ENCODE results near the gene DNAI7.
A peak's percentile ranks its signal among the peaks of the same experiment; 100 is the strongest.

The DNAI7 gene, protein sequence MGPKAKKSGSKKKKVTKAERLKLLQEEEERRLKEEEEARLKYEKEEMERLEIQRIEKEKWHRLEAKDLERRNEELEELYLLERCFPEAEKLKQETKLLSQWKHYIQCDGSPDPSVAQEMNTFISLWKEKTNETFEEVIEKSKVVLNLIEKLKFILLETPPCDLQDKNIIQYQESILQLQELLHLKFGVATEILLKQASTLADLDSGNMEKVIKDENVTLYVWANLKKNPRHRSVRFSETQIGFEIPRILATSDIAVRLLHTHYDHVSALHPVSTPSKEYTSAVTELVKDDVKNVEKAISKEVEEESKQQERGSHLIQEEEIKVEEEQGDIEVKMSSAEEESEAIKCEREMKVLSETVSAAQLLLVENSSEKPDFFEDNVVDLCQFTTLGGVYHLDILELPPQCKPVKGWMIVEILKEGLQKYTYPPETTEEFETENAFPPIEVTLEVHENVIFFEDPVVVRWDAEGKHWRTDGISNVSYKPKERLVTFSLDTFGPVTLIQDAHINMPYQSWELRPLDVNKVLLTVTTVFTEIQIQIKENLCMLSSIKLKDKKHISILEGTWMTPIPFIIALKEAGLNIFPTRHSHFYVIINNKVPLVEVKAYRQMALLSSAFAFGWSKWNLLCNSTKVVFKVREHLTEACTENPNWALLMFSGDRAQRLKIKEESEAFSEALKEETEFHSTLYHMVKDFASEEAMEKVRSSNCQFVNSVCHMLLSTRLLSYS

DNA sequence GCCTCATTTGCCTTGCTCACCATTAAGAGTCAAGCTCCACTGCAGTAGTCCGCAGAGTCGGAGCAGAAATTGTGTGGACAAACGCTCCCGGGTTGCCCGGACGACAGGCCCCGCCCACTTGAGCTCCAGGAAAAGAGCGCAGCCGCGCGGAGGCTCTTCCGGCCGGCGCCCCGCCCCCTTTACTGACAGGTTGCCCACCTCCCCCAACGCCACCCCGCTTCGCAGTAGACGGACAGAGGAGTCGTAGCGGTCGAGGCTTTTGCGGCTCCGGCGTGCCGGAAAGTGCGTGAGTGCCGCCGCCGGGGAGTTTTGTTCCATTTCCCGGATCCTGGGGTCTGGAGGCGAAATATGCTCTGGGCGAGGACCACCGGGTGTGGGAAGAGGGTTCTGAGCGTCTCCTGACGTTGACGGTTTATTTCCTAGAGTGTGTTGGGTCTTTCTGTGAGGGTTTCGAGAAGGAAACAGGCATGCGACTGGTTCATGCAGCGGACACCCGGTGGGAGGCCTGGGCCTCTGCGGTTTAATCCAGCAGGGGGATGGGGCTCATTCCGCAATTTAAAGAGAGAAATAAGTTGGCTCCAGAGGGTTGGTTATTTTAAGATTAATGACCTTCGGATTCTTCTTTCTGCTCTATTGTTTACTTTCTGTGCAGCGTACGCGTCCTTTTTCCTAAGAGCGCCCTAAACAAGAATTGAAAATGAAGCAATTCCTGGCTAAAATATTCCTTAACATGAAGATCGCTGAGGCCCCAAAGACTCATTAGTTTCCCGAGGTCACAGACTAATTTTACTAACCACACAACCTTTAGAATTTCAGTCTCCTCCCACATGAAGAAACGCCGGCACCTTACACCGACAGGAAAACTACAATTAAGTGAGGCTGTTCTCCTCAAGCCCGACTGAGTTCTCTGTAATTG, at the start of gene DNAI7, which contains the start of gene ETFRF1:
Gene DNAI7 (minus strand): TSS at position 105 of the 916 bp plus-strand sequence. CDS start 82 bp downstream, at position 23.
Gene ETFRF1 (plus strand): TSS at position 182 of the 916 bp plus-strand sequence. CDS start 8,720 bp downstream, outside the sequence.
- peak; percentile 96 for DNase-seq

DNA sequence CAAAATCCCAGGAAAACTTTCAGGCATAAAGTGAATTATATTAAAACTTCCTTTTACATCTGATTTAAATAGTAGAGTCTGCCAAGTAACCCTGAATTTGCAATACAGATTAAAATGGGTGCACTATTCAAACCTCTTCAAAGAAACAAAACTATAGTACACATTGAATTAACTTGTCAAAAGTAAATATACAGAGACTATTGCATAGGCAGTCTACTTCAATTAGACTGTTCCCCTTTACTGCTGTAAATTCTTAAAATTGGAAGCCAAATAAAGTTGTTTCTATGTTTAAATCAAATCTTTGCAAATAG, 48.7 kb upstream of the DNAI7 start:
- DNase-seq: no peak

DNA sequence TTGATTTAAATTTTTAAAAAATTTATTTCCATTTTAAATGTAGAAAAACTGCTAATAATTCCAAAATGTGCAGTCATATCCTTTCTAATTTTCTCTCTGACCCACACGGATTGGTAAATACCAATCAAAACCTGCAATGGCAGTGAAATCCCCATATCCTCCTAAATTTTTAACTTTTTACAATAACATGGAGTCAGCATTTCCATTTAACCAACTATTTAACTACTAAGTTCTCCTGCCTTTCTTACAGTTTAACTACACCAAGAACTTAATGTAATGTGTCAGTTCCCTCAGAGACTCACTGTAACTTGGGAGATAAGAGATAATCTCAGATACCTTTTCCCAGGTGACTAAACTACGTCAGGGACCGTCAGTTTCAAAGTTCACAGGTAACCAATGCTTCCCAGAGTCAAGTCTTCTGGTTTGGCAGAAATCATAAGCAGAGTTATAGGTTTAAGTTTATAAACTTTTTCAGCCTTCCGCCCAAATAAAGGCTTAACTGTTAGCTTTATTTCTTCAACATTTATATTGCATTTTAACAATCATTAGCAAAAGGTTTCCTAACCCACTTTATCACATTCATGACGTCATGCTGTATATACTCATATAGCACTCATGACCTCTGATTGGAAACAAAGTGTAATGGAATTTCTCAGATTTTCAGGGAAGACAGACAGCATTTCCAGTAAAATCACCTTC, 48.2 kb upstream of the DNAI7 start:
- no peak for DNase-seq

DNA sequence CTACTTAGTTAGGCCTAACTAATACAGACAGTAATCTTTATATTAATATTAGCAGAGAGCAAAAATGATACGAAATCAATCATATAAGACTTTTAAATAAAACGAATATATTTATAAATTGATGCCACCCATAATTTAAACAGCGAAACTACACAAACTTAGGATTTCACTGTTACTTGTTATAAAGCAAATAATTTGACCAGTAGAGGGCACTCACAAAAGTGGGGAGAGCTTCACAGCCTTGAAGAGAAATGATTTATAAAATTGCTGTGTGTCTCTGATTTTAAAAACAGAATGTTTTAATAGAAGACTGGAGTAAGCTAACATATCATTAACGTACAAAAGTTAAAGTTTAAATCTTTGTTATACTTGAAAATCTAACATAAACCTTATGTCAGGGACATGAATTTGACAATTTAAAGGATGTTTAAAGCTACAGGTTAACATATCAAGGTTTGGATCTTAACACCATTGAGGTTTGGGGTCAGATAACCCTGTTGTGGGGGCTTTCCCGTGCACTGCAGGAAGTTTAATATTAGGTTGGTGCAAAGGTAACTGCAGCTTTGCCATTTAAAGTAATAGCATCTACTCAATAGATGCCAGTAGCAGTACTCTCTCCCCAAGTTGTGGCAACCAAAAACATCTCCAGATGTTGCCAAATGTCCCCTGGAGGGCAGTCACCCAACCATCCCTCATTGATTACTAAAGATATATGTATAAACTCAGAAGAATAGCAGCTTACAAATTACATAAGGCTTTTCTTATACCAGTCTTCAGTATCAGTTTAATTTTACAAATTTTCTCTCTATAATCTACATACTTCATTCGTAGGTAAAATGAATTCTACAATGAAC, 46.4 kb upstream of the DNAI7 start:
- DNase-seq: peak; percentile 46

DNA sequence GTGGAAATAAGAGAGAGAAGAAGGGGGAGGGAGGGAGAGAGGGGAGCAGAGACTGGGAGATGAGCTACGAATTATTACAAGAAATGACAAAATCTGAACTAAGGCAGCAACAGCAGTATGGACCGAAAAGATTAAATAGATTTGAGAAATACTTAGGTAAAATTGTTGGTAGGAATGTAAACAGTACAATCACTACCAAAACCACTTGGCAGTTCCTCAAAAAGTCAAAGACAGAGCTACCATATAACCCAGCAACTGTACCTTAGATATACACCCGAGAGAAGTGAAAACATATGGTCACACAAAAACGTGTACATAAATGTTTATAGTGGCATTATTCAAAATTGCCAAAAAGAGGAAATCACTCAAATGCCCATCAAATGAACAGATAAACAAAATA, 41.7 kb upstream of the DNAI7 start:
- no peak for DNase-seq

DNA sequence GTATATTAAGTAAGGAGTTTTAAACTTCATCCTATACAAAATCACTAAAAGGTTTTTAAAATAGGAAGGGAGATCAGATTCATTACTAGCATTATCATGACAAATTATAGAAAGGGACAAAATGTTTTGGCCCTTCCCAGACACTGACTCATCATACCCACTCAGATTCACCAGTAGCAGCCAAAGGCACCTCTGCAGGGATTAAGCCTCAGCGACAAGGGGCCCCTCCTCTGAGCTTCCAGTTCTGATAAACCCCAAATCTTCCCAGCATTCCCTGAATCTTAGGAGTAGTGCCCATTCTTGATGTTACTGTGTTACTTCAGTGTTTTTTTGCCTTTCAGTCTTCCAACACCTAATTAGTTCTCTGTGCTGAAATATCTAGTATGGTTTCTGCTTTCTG, 41.2 kb upstream of the DNAI7 start:
- no peak for DNase-seq

DNA sequence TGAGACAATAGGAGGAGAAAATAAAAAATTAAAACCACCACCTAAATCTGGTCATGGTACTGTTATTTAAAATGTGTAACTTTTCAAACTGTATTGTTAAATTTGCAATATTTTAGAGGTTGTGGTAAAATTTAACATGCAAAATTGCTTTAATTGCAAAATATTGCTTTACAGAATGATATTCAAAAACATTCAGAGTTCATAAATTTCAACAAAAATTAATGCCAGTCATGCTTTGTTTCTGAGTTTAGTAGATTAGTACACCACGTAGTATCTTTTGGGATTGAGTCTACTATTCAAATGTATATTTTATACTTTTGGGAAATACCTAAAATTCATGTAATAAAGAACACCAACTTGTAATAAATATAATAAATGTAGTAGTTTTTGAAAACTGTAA, 18.4 kb upstream of the DNAI7 start:
- DNase-seq: no peak

DNA sequence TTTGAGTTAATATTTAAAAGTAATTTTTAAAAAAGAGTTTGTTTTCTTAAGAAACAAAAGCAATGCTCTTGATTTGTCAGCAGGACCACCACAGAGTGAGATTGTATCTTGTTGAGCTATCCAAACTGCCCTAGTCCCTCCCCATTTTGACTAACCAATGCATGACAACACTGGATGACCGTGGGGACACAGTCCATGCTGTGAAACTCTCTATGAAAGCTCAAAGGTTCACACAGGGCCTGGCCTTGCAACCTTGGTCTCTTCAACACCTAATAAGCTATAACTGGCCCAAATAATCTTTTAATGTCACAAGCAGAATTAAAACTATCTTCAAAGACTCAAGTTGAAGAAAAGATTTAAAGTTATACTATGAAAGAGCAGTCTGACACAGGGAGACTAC, 13.6 kb upstream of the DNAI7 start:
- no peak for DNase-seq

DNA sequence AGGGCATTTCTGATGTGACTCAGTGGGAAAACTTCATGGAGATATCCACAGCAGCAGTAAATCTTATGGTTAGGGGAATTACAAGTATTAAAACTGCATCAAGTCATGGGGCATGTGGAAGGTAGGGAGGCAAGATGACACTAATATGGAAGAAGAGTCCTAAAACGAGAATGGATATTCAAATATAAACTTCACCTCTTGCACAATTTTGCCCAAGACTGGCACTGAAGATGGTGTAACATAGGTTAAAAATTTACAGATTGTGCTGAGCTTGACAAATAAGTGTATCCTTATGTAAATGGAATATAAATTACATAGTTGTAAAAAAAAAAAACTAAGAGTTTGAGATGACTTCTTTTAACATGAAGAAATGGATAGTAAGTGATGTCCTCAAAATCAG, 12.9 kb upstream of the DNAI7 start:
- no peak for DNase-seq

DNA sequence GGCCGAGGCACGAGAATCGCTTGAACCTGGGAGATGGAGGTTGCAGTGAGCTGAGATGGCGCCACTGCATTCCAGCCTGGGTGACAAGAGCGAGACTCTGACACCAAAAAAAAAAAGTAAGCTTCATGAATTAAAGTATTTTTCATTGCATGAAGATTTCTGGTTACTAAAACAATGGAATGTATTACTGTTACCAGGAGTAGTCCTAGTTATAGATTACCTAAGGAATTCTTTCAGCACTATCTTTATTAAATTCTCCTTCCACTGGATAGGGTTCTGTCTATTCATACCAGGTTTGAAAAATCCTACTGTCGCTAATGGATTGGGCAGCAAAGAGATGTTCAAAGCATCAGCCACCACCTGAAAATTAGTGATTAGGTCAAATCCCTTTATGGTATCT, 12.5 kb upstream of the DNAI7 start:
- no peak for DNase-seq

DNA sequence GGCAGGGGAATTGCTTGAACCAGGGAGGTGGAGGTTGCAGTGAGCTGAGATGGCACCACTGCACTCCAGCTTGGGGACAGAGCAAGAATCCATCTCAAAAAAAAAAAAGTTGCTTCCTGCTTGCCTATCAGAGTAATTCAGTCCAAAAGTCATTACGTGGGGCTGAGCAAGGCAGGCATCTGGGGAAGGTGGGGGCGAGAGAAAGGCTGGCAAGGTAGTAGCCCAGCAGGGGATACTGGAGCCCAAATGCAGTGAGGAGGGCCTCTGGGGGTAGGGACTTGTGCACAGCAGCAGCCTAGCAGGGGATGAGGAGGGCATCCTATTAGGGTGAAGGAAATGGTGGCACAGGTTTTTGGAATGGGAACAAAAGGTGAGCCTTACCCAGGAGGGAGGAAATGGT, 7.2 kb upstream of the DNAI7 start:
- no peak for DNase-seq

DNA sequence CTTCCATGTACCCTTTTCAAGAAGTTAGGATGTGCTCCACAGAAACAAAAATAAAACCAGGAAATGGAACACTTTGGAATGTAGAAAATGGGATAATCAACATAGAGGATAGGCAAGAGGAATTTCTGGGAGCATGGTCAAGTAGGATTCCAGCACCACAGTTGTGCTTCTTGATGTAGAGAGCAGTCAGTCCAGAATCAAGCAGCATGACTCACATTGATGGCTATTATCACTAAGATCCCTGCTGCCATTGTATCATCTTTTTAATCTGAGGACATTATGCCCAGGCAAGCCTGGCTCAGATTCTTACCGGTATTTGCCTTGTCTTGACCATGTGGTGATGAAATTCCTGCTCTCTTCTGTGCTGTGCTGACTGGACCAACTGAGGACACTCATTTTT, 5.7 kb upstream of the DNAI7 start:
- no peak for DNase-seq

DNA sequence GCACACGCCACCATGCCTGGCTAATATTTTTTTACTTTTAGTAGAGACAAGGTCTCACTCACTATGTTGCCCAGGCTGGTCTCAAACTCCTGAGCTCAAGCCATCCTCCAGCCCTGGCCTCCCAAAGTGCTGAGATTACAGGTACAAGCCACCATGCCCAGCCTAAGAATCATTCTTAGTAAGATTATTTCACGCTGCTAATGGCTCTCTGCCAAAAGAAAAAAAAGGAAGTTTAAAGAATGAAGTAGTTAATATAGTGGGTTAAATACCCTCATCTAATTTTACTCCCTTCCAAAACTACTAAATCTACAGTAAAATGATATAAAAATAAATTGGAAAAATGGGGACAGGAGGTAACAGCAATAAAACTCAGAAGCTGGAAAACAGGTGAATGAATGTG, 2.6 kb upstream of the DNAI7 start:
- DNase-seq: no peak

DNA sequence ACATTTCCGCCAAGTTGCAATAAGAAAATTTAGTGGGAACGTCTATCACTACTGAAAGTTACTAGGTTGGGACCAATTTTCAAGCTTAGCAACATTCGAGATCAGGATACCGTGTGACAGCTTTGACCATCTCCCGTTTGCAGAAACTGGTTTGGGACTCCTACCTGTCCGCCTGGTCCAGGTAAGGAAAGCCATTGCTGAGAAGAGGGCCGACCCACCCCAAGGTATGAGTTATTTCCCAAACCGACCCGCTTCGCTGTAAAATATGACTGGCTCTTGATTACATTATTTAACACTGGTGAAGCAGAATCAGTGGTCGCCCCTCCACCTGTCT, 271 bp downstream of the DNAI7 start:
- DNase-seq: no peak

DNA sequence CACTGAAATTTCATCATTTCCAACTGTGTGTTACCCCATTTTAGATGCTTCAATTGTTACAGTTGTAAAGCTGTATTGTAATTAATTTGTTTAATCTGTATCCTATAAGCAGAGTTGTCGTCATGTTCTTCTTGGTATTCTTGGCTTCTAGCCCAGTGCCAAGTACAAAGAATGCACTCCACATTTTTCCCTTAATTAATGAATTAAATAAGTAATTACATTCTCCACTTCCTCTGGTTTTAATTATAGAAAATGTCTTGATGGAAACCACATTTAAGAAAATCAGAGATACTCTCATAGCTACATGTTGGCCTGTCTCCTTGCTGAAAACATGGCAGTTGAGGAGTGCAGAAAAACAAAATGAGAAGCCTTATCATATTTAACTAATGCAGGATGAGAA, 746 bp downstream of the DNAI7 start:
- DNase-seq: no peak

DNA sequence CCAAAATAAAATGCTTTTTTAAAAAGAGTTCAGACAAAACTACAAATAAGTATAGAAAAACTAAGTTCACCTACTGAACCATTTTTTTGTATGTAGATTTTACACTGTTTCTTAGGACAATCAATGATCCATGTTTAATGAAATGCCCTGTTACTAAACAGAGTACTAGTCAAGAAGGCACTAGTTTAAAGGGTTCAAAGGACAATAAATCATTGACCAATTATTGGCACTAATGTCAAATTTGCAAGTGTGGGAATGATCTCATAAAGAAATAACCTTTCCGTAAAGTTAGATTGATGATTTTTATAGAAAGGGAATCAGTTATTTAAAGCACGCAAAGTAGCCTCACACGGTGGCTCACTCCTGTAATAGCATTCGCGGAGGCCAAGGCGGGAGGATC, 4.2 kb downstream of the DNAI7 start:
- DNase-seq: no peak

DNA sequence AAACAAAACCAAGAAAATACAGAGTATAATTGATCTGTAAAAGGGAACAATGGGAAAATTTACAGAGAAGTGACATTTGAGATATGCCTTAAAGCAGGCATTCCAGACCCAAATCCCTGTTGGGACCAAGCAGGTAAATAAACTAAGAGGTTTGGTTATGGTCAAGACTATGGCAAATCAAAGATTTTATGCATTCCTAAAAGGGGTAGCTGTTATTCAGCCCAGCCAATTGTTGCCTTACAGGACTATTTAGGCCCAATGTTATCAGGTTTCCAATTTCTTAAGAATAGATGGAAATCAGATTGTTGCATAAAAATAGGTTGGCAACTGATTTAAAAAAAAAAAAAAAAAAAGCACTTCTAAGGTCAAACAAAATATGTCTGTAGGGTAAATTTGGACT, 5.3 kb downstream of the DNAI7 start:
- DNase-seq: no peak

DNA sequence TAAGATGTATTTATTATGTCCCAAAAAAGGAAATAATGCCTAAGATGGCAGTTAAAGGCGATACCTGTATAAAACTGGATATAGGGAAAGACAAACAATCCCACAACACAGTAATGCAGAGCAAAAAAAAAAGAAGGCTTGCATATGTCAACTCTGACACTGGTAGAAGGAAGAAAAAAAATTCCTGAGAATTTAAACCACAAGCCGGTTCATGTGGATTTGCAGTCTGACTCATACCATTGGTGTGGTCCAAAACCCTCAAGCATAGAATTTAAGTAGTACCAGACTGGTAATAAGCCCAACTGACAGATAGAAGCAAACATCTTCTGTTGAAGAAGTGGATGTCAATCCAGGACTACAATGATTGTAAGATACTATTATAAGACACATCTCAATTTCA, 7.2 kb downstream of the DNAI7 start:
- DNase-seq: no peak

DNA sequence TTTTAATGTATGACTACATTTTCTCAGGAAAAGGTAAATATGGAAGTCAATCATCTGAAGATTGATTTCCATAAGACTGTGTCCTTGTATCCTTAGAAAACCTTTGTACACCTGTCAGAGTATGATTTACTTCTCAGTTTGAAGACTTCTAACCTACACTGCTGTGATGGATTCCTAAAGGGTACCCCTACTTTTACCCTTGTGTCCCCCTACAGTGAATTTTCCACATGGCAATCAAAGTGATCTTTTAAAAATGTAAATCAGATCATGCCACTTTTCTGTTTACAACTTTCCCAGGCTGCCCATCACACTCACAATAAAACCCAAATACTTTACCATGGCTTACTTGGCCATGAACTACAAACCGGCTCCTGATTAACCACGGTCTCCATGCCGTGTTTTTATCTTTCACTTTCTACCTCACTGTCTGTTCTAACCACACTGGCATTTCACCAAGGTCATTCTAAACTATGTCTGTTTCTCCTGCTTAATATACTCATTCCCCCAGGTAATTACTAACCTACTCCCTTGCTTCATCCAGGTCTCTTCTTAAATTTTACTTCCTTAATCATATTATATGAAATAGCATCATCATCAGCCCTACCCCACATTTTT, 8.1 kb downstream of the DNAI7 start:
- peak; percentile 36 for DNase-seq

DNA sequence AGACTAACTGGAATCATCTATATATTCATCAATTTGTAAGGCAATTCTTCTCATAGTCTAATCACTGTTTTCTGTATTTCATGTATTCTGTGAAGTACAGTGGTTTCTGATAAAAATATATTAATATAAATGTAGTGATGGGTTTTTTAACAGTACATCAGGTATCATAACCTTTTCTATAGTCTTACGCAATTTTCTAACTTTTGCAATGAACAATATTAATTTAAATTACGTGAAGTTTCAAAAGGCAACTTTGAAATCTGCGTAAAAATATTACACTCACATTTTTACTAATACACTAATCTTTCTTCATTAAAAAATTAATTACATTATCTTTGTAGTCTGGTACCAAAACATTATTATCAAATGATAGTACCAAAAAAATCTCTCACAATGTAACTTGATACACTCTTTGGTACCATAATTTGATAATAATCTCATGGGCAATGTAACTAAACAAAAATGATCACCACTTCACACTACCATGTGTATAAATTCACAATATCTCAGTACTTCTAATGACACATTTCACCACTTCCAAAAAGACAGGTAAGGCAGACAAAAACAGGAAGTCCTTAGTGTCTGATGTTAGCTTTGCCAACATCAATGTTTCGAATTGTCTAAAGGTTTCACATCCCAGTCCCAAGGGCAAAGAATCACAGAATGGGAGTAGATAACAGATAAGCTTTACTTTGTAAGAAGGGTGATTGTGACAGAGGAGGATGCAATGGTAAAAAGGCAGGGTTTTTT, 8.7 kb downstream of the DNAI7 start:
- peak; percentile 47 for DNase-seq

DNA sequence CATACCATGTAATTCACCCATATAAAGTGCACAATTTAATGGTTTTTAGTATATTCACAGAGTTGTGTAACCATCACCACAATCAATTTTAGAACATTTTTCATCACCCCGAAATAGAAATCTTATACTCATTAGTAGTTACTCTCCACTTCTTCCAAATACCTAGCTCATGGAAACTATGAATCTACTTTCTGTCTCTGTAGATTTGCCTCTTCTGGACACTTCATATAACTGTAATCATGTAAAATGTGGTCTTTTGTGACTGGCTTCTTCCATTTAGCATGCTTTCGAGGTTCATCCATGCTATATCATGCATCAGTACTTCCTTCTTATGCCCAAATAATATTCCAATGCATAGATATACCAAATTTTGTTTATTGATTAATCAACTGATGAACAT, 10.8 kb downstream of the DNAI7 start:
- no peak for DNase-seq
